NCI-H2227 (cell line): ENCODE data around the gene SV2B.

Experiments
- DNase-seq: peaks from one replicate; lab custom pipeline; 2025; ENCODE audit not compliant: unreplicated experiment; lab: John Stamatoyannopoulos, UW

SV2B gene

GRCh38 chr15:91102546-91103330, 2.7 kb downstream of the SV2B start:
- DNase-seq, result no peak

GRCh38 chr15:91104111-91104510, 4.1 kb downstream of the SV2B start:
- no peak for DNase-seq

- DNase-seq, result no peak
Measured at GRCh38 chr15:91108421-91108820, 8.4 kb downstream of the SV2B start.

- DNase-seq, result no peak
Measured at GRCh38 chr15:91109885-91110284, 9.8 kb downstream of the SV2B start.

GRCh38 chr15:91110407-91110806, 10.3 kb downstream of the SV2B start:
- DNase-seq, result no peak

- DNase-seq, result no peak
Measured at GRCh38 chr15:91113030-91113429, 13.0 kb downstream of the SV2B start.

- no peak for DNase-seq
Measured at GRCh38 chr15:91114301-91114700, 14.2 kb downstream of the SV2B start.

- DNase-seq, result no peak
Measured at GRCh38 chr15:91116113-91117067, 16.3 kb downstream of the SV2B start.

- no peak for DNase-seq
Measured at GRCh38 chr15:91117375-91117774, 17.3 kb downstream of the SV2B start.

GRCh38 chr15:91118817-91119590, 18.9 kb downstream of the SV2B start:
- DNase-seq, result no peak

- no peak for DNase-seq
Measured at GRCh38 chr15:91122296-91122695, 22.2 kb downstream of the SV2B start.

- no peak for DNase-seq
Measured at GRCh38 chr15:91124132-91124531, 24.1 kb downstream of the SV2B start.

GRCh38 chr15:91125162-91125561, 25.1 kb downstream of the SV2B start:
- DNase-seq, result no peak

- no peak for DNase-seq
Measured at GRCh38 chr15:91126080-91126479, 26.0 kb downstream of the SV2B start.

GRCh38 chr15:91127236-91127955, 27.3 kb downstream of the SV2B start:
- no peak for DNase-seq

GRCh38 chr15:91128016-91128415, 28.0 kb downstream of the SV2B start:
- DNase-seq, result no peak

GRCh38 chr15:91129436-91129835, 29.4 kb downstream of the SV2B start:
- DNase-seq, result no peak

GRCh38 chr15:91132079-91132478, 32.0 kb downstream of the SV2B start:
- no peak for DNase-seq

- DNase-seq, result no peak
Measured at GRCh38 chr15:91133511-91133910, 33.5 kb downstream of the SV2B start.
